Right ventricle myocardium superior (tissue), 1 donor: ENCODE results near the gene NUP210. TPM values are rescaled to one million over a fixed set of nuclear protein-coding genes. Genes with fewer than 3 reads are reported as not detected.

Source experiments
- ATAC-seq: fragments of 200-7000 bp; cut with Tn5 transposase; one replicate; pipeline ENCODE4 v1.9.1; 2020; ENCODE audit warnings: mild to moderate bottlenecking; ENCODE audit not compliant: poor library complexity
- DNase-seq: peaks from one replicate; pipeline ENCODE4 v3.0.0-alpha.2; 2020
- intact Hi-C: fragments of 100-400 bp; cut with DNase I; formaldehyde crosslinking; loops from one replicate; pipeline ENCODE4 v1.11.2; 2022
- total RNA-seq: library from RNA; stranded (reverse); fragmentation: NEBNext Ultra II Directional; extraction: Animal tissue kit (Norgen Biotek cat#: 25700); gene quantifications from one replicate; pipeline ENCODE4 v1.2.1, GENCODE V29; 2021
- donor health status: DM: no; HTN: yes; CAD: no; lungs with severe emphysema.

NUP210 gene
- total RNA-seq, 1 donor from 2014 or later: 2.7 TPM

DNA sequence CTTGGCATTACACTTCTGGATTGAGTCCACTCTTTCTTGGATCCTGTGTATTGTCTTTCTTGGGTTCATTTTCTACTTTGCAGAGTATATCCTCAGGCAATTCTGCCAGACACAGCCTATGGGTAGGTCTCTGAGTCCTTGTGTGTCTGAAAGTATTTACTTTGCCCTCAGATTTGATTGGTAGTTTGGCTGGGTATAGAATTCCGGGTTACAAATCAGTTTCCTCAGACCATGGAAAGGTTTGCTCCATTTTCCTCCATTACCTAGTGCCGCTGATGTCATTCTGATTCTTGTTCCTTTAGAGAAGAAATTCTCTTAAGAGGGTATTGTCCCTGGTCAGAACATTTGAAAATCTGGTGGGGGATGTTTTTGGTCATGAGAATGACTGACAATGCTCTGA, 133.2 kb downstream of the NUP210 start:
- intact Hi-C loops: no loop called here
- DNase-seq: no peak
- ATAC-seq: no peak

DNA sequence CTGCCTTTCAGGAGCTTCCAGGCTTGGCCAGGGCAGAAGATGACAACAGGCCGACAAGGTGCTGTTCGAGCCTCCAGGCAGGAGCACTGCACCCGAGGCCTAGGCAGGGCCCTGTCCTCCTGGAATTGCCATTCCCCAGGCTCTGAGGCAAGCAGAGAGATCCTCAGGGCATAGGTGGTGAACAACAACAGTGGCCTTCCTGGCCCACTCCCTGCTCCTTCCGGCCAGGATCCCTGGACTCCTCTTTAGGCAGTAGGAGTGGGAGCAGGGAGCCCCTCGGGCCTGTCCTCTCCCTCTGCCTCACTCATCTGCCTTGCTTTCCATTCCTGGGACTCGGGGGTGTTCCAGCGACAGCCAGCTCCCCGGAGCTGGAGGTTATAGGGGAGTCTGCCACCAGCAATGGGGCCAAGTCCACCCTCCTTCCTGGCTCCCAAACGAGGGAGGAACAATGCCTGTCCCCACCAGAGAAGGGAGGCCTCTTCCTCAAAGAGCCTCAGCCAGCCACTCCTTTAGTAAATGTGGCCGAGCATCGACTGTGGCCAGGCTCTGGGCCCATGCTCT, 135.0 kb downstream of the NUP210 start:
- intact Hi-C loops: no loop called here
- peak; percentile 18 for DNase-seq
- no peak for ATAC-seq

DNA sequence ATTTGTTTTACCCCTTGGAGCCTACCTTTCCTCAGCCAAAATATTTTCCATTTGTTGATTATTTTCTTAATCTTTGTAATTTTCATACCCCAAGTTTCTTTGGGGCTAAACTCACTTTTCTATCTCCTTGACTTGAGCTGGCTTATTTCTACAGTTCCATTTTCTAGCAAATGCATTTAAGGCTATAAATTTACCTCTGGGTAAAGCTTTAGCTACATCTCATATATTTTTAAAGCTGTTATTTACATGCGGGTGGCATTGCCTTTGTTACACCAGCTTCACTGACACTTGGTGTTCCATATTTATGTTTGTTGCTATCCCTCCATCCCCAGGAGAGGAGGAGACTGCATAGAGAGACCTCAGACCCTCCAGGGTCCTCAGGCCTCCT, 136.3 kb downstream of the NUP210 start:
- DNase-seq (no peak), ATAC-seq (no peak)
- intact Hi-C loops: no loop called here

DNA sequence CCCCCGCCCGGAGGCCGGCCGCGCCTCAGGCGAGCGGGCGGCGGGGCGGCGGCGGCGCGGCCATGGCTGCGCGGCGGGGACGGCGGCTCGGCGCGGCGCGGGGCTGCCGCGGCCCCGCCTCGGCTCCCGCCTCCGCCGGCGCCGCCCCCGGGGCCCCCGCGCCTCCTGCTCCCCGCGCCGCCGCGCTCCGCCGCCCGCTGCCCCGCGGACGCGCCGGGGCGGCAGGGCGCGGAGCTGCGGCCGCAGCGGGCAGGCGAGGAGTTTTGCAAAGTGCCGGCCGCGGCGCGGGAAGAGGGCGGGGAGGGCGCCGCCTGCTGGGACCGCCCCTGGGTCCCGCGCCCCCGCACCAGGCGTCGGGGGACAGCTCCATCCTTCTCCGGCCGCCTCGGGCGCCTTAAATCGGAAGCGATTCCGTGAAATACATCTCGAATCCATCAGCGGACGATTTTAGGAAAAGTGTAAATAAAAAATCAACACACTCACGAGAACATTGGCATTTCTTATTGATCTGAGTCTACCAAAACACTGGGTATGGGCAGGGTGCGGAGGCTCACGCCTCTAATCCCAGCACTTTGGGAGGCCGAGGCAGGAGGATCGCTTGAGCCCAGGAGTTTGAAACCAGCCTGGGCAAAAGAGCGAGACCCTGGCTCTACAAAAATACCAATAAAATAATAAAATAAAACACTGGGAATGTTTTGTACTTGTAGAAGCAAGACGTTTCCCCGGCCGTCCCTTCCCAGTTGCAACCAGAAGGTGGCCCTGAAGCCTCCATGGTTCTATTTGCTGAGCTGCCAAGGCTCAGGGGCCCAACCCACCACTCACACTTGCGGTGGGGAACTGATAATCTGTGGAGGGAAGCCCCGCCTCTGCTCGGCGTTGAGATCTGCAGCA, 136.9 kb downstream of the NUP210 start:
- intact Hi-C loops: no loop called here
- peak; percentile 49 for ATAC-seq
- peak; percentile 40 for DNase-seq

DNA sequence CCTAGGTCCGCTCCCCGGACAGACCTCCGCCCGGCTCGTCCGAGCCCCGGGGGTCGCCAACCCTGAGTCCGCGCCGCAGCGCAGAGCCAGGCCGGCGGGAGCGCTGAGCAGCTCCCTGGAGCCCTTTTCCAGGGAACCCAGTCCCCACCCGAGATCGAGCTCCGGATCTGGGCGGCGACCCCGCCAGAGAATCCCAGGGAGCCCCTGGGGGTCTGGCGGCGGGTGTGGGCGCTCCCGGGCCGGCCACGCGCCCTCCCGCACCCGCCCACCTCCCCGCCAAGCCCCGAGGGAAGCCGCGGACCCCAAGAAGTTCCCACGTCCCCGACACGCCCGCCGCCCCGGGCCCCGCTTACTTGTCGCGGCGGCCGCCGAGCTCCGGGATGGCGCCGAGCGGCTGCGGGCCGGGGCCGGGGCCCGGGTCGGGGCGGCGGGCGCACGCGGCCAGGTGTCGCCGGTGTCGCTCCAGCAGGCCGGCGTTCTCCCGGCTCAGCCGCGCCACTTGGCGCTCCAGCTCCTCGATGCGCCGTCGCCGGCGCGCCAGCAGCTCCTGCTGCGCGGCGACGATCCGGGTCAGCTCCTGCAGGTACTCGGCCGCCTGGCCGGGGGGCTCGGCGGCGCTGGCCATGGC, 137.7 kb downstream of the NUP210 start:
- intact Hi-C loops: no loop called here
- DNase-seq (peak; percentile 41), ATAC-seq (no peak)

DNA sequence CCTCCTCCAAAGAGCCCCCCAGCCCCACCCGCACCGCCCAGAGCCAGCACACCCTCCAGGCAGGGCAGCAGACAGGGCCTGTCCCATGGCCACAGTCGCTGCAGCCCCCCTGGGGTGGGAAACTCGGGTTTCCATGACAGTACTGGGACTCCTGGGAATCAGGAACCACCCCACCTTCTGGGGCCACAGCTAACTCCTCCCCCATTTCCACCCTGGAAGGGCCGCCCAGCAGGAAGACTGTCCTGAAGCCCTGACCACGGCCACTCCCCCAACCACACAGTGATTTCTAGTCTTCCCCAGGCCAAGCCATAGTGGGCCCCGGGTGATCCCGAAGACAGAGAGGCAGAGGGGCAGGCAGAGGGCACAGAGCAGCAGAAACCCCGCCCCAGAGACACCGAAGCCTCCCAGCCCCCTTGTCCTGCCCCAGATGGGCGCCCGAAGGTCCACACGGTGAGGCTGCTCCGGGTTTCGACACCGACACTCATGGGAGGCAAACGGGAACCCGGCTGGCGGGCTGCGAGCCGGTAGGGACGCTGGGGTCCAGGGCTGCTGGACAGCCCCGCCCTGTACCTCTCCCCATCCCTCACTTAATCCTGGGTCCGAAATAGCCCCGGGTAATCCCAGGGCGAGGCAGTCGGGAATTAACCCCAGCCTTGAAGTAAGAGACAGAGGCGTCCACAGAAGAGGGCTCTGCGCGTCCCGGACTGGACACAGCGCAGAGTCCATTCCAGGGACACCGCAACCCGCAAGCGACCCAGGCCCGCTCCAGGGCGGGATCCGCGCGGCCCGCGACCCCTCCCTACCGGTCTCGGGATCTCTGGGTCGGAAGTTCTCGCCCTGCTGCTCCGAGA, 138.4 kb downstream of the NUP210 start:
- intact Hi-C loops: no loop called here
- peak; percentile 69 for ATAC-seq
- peak; percentile 74 for DNase-seq

DNA sequence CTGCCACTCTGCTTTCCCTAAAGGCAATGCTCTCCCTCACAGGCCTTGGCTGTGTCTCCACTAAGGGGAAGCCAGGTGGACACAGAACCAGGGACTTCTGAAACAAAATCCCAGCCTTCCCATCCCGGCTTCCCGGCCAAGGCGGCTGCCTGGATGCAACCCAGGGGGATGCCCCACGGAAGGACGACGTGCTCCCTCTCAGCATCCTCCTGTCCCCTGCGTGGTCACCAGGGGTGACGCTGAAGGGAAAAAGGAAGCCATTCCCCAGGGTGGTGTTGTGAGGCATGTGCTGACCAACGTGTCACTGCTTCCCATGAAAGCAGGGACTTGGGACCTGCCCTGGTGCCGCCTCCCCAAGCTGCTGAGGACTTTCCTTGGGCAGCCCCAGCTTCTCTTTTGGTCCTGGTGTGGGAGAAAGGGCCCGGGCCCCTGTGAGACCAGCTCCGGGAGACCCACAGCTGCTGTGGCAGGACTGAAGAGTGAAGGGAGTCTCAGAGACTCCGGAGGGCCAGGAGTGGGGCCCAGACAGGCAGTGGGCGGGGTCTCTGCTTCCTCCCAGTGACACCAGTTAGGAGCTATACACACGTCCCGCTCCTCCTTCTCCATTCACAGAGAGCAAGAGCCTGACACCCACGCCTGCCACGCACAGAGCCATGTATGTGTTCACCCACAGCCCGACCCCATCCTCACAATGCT, 139.2 kb downstream of the NUP210 start:
- intact Hi-C loops: no loop called here
- peak; percentile 54 for DNase-seq

DNA sequence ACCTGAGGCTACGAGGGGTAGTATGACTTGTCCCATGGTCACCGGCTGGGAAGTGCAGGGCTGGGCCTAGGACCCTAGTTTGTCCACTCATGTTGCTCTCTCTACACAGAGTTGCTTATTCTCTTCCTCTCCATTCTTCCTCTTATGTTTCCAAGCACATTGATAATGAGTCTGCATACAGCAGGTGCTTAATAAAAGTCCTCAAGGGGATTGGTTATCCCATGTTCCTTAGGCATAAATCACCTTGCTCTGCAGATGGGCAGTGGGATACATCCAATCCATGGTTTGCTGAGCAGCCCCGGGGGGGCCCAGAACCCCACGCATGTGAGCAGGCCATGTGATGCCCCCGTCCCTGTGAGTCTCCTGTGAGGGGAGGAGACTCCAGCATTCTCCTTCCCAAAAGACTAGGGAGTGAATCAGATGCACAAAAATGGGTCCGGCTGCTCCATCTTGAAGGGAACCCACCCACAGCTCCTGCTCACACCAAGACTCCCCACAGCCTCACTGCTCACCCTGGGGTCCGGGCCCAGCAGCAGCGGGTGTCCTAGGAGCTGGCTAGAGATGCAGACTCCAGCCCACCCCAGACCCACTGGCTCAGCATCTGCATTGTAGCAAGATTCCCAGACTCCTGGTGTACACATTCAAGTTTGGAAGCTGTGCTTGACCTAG, 139.9 kb downstream of the NUP210 start:
- DNase-seq (peak; percentile 30), ATAC-seq (no peak)
- intact Hi-C loops: no loop called here

More for the DNA sequence above, 139.2 kb downstream of the NUP210 start:
- peak; percentile 13 for ATAC-seq

DNA sequence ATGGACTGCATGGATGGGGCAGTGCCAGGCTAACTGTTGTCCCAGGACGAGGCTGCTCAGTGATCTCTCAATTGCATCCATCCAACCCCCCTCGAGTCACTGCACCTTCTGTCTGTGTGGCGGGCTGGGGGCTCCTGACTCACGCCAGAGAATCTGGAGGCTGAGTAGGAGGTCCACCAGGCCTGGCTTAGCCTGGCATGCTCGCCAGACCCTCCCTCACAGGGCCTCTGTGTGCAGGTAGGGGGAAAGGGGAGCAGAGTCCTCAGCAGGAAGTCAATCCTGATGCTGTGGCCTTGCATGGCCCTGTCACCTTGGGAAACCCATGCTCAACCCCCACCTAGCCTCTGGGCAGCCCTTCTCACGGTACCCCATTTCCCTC, 140.6 kb downstream of the NUP210 start:
- intact Hi-C loops: no loop called here

DNA sequence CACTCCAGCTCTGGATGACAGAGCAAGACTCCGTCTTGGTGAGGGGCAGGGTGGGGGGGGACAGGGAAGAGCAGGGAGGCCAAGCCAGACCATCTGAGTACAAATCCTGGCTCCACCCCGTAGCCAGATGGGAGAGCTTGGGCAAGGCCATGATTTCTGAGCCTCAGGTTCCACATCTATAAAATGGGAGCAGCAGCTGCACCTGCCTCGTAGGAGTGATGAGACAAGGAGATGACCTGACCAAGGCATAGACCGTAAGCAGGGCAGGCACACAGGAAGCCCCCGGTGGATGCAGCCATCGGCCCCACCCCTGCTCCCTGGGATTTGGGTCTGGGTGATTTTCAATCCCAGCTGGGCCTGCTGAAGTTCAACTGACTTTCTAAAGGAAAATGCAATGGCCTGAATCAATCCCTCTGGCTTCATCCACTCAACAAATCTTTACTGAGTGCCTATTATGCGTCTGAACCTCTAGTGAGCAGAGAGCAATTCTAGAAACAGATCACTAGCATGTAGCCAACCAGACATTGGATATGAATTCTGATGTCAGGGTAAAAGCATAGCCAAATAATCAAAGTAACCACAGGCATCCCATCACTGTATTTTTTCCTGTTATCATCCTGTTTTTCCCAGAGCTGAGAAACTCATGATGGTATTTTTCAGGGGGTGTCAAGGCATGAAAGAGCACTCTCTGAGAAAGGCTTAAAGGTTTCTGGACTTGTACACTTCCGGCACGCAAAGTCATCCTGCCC, 141.2 kb downstream of the NUP210 start:
- DNase-seq (peak; percentile 4), ATAC-seq (no peak)
- intact Hi-C loops: no loop called here

More for the DNA sequence above, 140.6 kb downstream of the NUP210 start:
- DNase-seq (peak; percentile 18), ATAC-seq (no peak)

DNA sequence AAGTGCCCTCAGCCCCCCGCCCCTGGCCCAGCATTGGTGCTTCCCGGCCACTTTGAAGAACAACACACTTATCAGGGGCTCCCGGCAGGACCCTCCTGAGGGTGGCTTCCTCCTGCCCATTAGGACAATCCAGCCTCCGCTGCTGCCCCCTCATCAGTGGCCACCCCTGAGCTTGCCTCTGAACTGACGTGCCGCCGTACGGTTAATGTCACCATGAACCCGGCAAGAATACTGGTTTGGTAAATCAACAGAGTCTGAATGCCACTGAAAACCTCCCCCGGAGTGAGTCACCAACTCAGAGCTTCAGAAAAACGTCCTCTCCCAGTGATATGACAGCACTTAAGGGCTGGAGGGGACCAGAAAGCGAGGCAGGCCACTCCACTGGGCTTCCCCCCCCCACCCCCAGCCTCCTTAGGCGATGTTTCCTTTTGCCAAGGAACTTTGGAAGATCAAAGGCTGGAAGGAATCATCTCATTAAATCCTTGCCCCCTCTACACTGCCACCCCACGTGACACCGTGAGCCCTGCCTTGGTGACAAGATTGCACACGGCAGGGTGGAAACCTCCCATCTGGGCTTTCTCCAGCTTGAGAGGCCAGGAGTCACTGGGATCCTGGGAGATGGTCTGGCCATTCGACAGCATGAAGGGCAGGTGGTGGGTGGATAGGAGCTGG, 142.1 kb downstream of the NUP210 start:
- DNase-seq (peak; percentile 29), ATAC-seq (no peak)
- intact Hi-C loops: no loop called here

DNA sequence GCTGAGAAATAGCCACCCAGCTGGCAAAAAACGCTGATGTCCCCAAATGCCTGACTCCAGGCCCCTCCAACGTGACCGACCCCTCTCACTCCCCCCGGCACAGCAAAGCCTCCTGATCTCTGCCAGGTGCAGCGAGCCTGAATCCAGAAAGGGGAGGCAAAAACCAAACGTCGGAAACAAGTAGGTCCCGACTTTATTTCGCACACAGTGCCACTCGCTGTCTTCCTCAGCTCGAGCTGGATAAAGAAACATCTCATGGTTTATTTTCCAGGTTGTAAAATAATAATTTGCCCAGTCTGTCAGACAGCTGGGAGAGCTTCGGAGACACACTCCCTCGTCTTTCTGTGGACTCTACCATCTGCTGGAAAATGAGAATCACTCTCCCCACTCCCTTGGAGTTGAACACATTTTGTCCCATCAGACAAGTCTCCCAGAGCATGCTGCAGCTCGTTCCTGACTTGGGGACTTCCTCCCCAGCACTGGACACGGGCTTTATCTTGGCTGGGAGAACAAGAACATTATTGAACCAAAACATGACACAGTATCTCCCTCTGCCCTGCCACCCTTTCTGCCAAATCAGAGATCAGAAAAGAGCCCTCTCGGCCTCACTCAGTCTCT, 142.8 kb downstream of the NUP210 start:
- ATAC-seq: peak; percentile 35
- peak; percentile 26 for DNase-seq
- intact Hi-C loops: no loop called here

DNA sequence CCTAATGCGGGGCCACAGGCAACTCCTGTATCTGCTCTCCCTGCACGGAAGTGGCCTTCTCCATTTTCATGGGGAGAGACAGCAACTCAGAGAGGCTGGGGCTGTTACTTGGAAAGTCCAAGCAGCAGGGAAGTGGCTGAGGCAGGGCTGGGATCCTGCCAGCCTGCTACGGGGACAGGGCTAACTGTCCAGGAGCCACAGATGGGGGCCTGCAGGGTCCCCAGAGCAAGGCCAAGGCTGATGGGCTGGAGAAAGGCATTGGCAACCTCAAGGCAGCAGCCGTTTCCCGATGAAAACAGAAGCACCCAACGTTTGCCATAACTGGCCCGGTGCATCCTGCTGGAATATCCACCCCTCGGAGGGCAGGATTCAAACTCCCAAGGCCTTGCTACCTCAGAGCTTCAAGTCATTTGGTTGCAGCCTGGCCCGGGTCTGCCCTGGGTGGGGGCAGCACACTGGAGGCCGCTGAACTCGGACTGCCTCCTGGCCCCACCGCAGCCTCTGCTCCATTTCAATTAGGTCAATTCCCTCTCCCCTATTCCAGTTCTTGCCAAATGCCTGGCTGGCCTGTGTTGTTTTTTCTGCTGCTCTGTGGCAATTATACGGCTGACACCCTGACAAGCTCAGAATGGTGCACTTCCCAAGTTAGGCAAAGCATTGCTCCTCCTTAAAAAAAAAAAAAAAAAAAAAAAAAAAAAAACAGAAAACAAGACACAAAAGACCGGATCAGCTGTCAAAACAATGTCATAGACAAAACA, 143.5 kb downstream of the NUP210 start:
- intact Hi-C loops: no loop called here
- DNase-seq: peak; percentile 71
- peak; percentile 80 for ATAC-seq

DNA sequence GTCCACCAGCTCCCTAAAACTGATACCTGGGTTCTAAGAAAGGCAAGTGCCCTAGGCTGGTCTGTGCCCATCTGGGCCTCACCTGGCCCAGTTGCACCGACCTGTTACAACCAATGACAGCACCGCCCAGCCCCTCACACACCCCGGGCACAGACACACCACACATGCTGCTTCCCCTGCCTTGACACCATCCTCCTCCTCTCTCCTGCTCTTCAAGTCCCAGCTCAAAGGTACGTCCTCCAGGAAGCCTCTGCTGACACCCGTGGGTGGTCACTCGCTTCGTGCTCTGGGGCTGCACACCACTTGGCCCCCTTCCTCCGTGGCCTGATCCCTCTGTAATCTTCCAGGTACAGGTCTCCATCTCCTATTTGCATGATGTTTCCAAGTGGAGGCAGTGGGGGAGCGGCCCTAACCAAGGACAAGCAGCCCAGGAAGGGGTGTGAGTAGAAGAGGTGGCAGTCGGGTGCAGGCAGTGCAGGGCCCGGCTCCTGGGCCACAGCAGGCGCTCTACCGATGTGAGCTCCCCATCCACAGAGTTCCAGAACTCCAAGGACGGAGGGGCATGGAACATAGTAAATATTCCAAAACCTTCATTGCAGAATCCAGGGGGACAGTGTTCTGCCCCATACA, 144.6 kb downstream of the NUP210 start:
- DNase-seq: no peak
- intact Hi-C loops: no loop called here
- ATAC-seq: no peak
